H54 (cell line): ENCODE results near the gene SLC2A13.
"Not testable (repeated sequence)": the region's sequence is repeated elsewhere in the genome, so short reads cannot be mapped to it uniquely, and the experiment has no call there.

ENCODE experiments used
- DNase-seq: peaks from one replicate; pipeline ENCODE4 v3.0.0; 2011; ENCODE audit warnings: low spot score, mixed read lengths; ENCODE audit not compliant: insufficient read length
- FAIRE-seq: peaks from 3 replicates; lab custom pipeline; 2011; peaks lifted over from hg19 to GRCh38; lab: Jason Lieb, UNC
- POLR2A ChIP-seq: IDR thresholded peaks from 2 replicates; pipeline ENCODE4 v1.6.1; 2011; ENCODE audit warnings: low read depth, mild to moderate bottlenecking, low read length

The SLC2A13 gene

GRCh38 chr12:40093512-40093911 is 12.4 kb downstream of the SLC2A13 start:
- FAIRE-seq: no peak

GRCh38 chr12:40086471-40086870 is 19.4 kb downstream of the SLC2A13 start:
- DNase-seq (no peak), FAIRE-seq (no peak)
- no peak for TF ChIP-seq POLR2A

More at GRCh38 chr12:40093512-40093911, 12.4 kb downstream of the SLC2A13 start:
- DNase-seq: no peak
- TF ChIP-seq POLR2A: no peak

DNA sequence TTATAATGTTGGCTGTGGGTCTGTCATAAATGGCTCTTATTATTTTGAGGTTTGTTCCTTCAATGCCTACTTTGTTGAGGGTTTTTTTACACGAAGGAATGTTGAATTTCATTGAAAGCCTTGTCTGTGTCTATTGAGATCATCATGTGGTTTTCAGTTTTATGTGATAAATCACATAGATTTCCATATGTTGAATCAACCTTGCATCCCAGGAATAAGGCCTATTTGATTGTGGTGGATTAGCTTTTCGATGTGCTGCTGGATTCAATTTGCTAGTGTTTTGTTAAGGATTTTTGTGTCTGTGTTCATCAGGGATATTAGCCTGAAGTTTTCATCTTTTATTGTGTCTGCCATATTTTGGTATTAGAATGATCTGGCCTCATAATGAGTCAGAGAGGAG is 27.6 kb downstream of the SLC2A13 start:
- DNase-seq: no peak
- TF ChIP-seq POLR2A: no peak
- no peak for FAIRE-seq

- FAIRE-seq (no peak), DNase-seq (no peak)
- TF ChIP-seq POLR2A: no peak
These were observed 30.4 kb downstream of the SLC2A13 start for GRCh38 chr12:40075458-40075857.

- FAIRE-seq: no peak
- TF ChIP-seq POLR2A: no peak
- no peak for DNase-seq
These were observed 37.5 kb downstream of the SLC2A13 start for GRCh38 chr12:40068416-40068815.

GRCh38 chr12:40065636-40066035 is 40.2 kb downstream of the SLC2A13 start:
- TF ChIP-seq POLR2A: no peak
- FAIRE-seq: no peak
- no peak for DNase-seq

GRCh38 chr12:40063414-40063813 is 42.5 kb downstream of the SLC2A13 start:
- DNase-seq: no peak
- FAIRE-seq: no peak
- TF ChIP-seq POLR2A: no peak

- DNase-seq (no peak), FAIRE-seq (peak; percentile 87)
- no peak for TF ChIP-seq POLR2A
These were observed 47.1 kb downstream of the SLC2A13 start for GRCh38 chr12:40058721-40059190.

DNA sequence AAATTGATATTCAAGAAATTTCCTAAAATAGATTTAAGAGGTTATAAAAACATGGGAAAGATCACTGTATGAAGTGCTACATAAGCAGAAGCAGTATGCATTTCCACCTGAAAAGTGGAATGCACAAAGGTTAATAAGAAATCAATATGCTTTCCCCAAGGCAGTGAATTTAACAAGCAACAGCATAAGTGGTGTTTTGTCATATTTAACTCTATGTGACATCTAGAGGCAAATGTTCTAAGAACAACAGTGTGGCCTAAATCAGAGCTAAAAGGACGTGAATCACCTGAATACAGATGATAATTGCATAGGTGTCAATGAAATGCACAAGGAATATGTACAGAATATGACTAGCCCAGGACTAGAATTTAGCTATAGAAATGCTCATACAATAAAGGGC is 49.5 kb downstream of the SLC2A13 start:
- FAIRE-seq: no peak
- no peak for TF ChIP-seq POLR2A
- DNase-seq: no peak

DNA sequence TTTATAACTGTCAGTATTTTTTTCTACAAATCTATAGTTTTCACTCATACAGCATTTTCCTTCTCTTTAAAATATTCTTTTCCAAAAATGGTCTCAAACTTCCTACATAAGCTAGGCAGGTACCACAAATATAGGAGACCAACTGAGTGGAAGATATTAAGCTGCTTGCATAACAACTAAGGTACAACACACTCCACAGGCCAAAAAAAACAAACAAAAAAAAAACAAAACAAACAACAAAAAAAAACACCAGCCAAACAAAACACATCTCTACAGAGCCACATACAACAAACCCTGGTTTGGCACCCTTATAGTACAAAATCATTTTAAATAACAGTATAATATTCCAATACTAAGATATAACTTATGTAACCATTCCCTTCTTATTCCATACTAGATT is 50.1 kb downstream of the SLC2A13 start:
- TF ChIP-seq POLR2A: no peak
- no peak for FAIRE-seq

DNA sequence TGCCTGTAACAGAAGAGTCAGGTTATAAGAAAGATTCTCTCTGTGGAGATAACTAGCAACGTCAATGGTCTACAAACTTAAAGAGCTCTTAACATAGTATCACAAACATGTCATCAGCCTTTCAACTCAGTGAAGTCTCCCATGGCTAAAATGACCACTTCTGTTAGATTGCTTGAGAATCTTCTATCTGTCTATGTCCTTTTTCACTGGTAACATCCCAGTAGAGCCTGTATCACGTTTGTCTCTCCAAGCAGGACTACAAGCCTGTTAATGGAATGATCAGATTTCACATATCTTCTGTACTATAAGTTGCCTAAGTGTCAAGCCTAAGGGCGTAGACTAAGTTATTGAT is 50.7 kb downstream of the SLC2A13 start:
- FAIRE-seq (peak; percentile 68), DNase-seq (no peak)
- no peak for TF ChIP-seq POLR2A

More for the DNA sequence above, 50.1 kb downstream of the SLC2A13 start:
- DNase-seq: no peak

- peak; percentile 26 for DNase-seq
- TF ChIP-seq POLR2A: no peak
- FAIRE-seq: peak; percentile 94
These were observed 51.2 kb downstream of the SLC2A13 start for GRCh38 chr12:40054555-40055227.

DNA sequence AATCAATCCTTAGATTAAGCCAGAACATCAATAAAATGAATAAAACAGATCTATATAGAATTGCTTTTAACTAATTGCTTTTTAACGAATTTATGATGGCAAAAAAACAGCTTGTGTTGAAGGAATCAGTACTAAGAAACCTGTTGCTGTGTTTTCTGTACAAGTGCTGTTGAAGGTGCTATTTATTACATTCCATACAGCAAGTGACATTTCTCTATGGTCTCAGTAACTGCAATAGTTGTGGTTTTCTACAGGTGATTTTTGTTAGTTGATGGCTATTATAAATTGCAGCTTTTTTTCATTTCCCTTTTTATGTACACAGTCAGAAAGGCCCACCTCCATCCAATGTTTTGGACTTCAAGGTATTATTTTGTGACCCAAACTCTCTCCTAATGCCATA is 56.6 kb downstream of the SLC2A13 start:
- TF ChIP-seq POLR2A: no peak
- no peak for FAIRE-seq
- DNase-seq: no peak

- DNase-seq, FAIRE-seq: not testable (repeated sequence)
These were observed 58.9 kb downstream of the SLC2A13 start for GRCh38 chr12:40047002-40047401.

DNA sequence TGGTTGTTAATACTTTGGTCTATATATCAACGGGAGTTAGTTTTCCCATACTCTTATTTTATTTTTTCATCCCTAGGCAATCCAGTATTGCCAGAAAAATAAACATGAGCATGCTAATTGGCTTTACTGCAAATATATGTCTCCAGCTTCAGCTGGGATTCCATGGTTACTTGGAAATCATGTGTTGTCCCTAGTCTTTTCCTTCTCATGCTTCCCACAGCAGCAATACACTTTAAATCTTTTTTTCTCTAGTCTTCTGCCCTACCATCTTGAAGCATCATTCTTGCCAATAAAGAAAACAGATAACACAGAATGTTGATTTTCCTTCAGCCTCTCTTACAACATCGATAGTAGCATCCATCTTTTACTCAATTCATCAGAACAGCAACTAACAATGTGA is 60.2 kb downstream of the SLC2A13 start:
- peak; percentile 11 for FAIRE-seq
- DNase-seq: no peak
- no peak for TF ChIP-seq POLR2A
